Mononuclear cell (primary cell): ENCODE data around the gene ITGA11. TPM values are rescaled to one million over a fixed set of nuclear protein-coding genes. Genes with fewer than 3 reads are reported as not detected.

Source experiments
- H3K27me3 ChIP-seq: 2 replicates; pipeline ENCODE4 v1.6.0; 2011; ENCODE audit warnings: low read length, control low read depth; ENCODE audit not compliant: insufficient read depth
- H3K4me1 ChIP-seq: 2 replicates; pipeline ENCODE4 v1.5.1; 2011; ENCODE audit warnings: mild to moderate bottlenecking, low read length, control low read depth; ENCODE audit not compliant: insufficient read depth
- H3K4me3 ChIP-seq: 2 replicates; pipeline ENCODE4 v1.5.1; 2011; ENCODE audit warnings: mild to moderate bottlenecking, low read length, moderate library complexity
- H3K9me3 ChIP-seq: 2 replicates; pipeline ENCODE4 v1.5.1; 2011; ENCODE audit warnings: low read depth, mild to moderate bottlenecking, control low read depth, low read length
- total RNA-seq: library from RNA; depleted of rRNA; stranded (reverse); fragments of >200 nt; gene quantifications from one replicate; pipeline ENCODE4 v1.2.3, GENCODE V29; 2012

The ITGA11 gene
- total RNA-seq, 1 donor = under 0.01 TPM

DNA sequence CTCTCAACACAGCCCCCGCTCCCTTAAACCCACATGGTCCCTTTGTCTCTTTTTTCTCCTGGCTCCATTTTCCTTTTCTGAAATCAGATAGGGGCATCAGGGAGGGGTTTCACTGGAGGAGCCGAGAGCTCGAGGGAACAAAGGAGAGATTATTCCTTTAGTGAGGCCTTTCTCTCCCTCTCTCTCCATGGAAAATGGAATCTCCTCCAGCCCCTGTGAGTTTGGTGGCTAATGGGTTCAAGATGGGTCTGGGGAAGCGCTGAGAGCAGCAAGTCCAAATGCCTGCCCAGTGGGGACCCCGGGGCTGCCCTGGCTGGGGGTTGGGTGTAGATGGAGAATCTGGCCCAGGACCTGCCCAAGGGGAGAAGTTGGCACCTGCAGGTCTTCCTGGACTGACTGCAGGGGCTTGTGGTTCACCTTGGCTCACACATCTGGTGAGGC, 56.8 kb downstream of the ITGA11 start:
- H3K27me3 ChIP-seq = no peaks in the 10 kb centered on the region
- H3K4me3 ChIP-seq = no peak overlapping the region
- H3K4me1 ChIP-seq = no peaks in the 10 kb centered on the region
- H3K9me3 ChIP-seq = no peaks in the 10 kb centered on the region

DNA sequence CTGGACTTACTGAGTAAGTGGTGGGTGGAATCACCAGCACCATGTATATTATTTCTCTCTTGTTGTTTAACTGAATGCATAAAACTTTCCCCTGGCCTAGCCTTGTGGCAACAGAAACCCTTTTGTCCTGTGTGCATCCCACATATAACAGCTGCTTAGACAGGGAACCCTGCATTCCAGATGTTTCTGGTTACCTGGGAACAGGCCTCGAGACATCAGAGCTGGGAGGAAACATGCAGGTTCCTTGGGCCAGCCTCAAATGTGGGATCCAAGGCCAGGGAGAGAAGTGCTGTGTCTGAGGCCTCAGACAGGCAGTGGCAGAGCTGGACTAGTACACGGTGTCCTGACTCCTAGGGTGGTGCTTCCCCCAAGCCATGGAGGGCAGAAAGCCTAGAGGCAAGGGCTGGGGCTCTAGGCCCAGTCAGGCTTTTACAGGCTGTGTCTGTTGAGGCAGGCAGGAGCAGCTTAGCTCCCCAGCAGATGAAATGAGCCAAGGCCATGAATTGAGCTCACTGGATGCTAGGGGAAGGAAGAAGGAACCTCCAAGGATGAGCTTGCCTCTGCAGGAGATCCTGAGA, 57.7 kb downstream of the ITGA11 start:
- Histone ChIP-seq H3K9me3 (no peaks in the 10 kb centered on the region), H3K4me1 (no peaks in the 10 kb centered on the region)

DNA sequence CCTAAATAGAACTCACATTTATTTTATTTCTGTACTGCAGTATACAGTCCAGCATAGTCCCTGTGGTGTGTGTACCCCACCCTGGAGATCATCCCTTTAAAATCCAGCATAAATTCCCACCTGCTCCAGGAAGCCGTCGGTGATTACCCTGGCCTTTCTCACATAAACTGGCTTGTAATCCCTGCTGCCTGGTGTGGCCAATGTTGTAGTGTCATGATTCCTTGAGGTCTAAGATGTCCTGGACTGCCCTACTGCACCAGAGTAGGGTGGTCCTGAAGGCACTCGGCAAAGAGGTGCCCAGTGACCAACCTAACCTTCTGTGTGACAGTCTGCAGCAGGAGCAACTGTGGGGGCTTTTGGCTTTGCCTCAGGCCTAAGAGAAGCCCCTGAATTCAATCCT, 58.9 kb downstream of the ITGA11 start:
- Histone ChIP-seq H3K4me3 (no peak overlapping the region), H3K9me3 (no peaks in the 10 kb centered on the region), H3K27me3 (no peaks in the 10 kb centered on the region), H3K4me1 (no peaks in the 10 kb centered on the region)

More for the DNA sequence above, 57.7 kb downstream of the ITGA11 start:
- no peaks in the 10 kb centered on the region for H3K27me3 ChIP-seq
- no peak overlapping the region for H3K4me3 ChIP-seq

DNA sequence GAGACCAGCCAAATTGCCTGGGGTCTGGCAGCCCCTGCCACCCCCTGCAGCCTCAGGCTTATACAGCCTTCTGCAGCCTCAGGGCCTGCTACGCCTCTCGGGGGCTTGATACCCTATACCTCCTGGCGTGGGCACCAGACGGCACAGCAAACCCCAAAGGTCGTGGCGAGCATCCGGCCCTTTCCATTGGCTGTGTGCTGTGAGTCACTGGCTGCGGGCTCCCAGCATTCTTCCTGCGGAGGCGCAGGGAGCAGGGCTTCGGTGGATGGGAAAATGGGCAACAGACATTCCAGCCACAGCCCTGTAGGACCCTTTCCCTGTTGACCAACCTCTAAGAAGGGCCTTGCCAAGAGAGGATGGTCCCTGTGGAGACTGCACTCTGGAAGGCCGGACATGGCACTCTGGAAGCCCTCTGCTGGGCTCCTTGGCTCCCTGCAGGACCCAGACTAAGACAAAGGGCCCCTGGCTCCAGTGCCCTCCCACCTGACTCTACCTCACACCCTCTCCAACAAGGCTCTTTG, 59.6 kb downstream of the ITGA11 start:
- no peaks in the 10 kb centered on the region for H3K9me3 ChIP-seq
- H3K27me3 ChIP-seq = no peaks in the 10 kb centered on the region
- no peak overlapping the region for H3K4me3 ChIP-seq
- no peaks in the 10 kb centered on the region for H3K4me1 ChIP-seq

DNA sequence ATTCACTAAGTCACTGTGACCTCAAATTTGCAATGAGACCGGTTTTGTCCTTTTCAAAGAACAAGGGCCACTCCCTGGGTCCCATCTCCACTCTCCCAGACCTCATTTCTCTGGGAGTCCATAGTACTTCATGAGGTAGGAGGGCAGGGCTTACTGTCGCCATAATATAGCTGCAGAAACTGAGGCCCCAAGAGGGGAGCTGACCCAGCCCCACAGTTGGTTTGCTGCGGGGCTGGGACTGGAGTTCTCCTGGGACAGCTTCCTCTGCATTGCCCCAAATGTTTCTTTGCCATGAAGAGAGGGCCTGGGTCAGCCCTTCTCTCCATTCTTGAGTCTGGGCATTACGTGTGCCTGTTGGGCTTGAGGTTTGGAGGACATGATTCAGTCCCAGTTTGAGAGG, 60.1 kb downstream of the ITGA11 start:
- H3K27me3 ChIP-seq = no peaks in the 10 kb centered on the region
- H3K4me1 ChIP-seq = no peaks in the 10 kb centered on the region
- H3K4me3 ChIP-seq = no peak overlapping the region
- no peaks in the 10 kb centered on the region for H3K9me3 ChIP-seq

DNA sequence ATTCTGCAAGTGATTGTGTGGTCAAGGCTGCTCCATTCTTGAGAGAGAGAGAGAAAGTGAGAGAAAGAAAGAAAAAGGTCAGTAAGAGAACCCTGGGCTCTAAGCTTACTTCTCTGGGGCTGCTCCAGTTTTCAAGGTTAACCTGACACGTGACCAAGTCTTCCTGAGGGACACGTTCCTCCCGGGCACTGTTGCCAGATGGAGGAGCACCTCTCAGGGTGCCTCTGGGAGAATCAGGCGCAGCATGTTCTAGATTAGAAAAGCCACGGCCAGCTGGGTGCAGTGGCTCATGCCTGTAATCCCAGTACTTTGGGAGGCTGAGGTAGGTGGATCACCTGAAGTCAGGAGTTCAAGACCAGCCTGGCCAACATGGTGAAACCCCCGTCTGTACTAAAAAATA, 60.8 kb downstream of the ITGA11 start:
- no peak overlapping the region for H3K4me3 ChIP-seq
- no peaks in the 10 kb centered on the region for H3K27me3 ChIP-seq
- no peaks in the 10 kb centered on the region for H3K9me3 ChIP-seq
- H3K4me1 ChIP-seq = no peaks in the 10 kb centered on the region

DNA sequence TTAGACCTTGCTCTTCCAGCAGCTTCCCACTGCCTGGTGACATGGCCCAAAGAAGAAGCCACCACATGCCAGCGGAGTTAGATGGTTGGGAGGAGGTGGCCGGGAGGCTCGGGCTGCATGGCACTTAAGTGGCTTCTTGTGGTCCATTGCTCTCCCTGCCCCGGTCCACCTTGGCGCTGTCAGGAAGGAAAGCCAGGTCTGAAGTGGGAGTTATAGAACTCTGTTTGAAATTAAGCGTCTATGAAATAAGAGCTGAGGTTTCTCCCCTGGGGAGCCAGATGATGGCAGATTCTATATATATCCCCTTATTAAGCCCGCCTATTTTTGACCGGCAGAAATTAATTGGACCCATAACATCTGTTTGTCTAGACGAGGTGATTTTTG, 61.2 kb downstream of the ITGA11 start:
- H3K9me3 ChIP-seq = no peaks in the 10 kb centered on the region
- no peaks in the 10 kb centered on the region for H3K27me3 ChIP-seq
- H3K4me1 ChIP-seq = no peaks in the 10 kb centered on the region
- H3K4me3 ChIP-seq = no peak overlapping the region

DNA sequence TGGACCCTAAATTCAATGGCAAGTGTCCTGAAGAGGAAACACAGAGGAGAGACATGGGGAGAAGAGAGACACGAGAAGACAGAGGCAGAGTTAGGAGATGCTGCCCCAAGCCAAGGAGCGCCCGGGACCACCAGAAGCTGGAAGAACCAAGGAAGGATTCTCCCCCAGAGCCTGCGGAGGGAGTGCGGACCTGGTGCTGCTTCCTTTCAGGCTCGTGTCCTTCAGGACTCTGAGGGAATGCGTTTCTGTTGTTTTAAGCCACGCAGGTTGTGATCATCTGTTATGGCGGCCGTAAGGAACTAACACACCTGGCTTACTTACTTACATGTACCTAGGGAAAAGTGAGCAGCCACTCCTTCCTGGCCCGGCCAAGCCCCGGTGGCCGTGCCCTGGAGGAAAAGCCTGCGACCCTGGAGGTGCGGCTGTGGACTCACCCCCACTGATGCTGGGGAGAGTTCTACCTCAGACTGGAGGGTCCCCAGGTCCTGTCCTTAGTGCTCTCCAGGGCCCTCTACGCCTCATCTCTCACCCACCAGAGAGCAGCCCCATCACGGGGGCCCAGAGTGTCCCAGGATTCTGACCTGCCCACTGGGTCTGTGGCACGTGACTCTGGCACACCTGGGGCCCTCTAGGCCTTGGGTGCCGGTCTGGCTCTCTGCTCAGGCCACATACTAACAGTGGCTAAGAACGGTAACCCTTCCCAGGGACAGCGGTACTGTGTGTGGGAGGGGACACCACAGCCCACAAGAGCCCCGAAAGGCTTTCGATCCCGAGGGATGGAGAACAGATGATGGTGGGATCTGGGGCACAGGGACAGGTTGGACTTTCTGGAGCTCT, 61.8 kb downstream of the ITGA11 start:
- H3K4me1 ChIP-seq = no peaks in the 10 kb centered on the region
- no peak overlapping the region for H3K4me3 ChIP-seq
- no peaks in the 10 kb centered on the region for H3K27me3 ChIP-seq
- H3K9me3 ChIP-seq = no peaks in the 10 kb centered on the region

DNA sequence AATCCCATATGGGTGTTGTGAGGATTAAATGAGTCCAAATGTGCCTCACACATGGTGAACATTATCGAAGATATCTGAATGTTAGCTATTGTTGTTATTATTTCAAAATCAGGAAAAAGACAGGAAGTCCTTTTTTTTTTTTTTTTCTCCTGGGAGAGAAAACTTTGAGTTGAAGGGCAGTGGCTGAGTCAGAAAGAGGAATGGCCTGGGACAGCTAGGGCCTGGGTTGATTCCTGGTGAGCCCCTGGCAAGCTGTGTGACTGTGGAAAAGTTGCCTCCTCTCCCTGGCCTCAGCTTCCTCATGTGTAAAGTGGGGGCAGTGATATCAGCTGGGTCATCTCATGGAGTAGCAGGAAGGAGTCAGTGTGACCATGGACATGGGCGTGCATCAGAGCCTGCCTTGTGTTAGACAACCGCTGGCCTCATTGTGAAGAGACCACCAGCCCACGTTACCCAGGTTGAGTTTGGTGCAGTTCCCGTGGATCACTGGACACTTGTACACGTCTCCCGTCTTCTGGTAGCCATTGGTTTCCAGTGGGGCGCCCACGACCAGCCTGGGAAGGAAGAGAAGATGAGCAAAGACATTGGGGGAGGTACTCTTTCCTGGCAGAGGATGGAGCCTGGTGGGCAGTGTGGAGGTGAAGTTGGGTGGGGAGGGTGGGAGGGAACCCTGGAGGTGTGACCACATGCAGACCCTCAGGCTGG, 63.1 kb downstream of the ITGA11 start:
- H3K9me3 ChIP-seq = no peaks in the 10 kb centered on the region
- no peak overlapping the region for H3K4me3 ChIP-seq
- H3K27me3 ChIP-seq = no peaks in the 10 kb centered on the region
- no peaks in the 10 kb centered on the region for H3K4me1 ChIP-seq

DNA sequence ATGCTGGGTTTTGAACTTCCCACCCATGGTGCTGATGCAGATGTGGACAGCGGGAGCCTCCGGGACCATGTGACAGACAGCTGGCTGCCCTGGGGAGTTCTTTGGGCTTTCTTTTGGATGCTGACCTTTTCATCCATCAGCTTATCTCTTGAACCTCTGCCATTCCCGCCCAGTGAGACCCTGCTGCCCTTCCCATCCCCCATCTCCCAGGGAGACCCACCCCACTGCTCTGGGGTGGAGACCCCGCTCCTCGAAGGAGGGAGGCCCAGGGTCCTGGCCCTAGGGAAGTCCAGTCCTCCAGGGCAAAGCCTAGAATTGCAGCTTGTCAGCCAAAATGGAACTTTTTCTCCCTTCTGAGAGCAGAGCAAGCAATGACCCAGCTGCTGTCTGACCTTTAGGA, 64.0 kb downstream of the ITGA11 start:
- Histone ChIP-seq H3K4me3 (no peak overlapping the region), H3K9me3 (no peaks in the 10 kb centered on the region), H3K27me3 (no peaks in the 10 kb centered on the region), H3K4me1 (no peaks in the 10 kb centered on the region)

DNA sequence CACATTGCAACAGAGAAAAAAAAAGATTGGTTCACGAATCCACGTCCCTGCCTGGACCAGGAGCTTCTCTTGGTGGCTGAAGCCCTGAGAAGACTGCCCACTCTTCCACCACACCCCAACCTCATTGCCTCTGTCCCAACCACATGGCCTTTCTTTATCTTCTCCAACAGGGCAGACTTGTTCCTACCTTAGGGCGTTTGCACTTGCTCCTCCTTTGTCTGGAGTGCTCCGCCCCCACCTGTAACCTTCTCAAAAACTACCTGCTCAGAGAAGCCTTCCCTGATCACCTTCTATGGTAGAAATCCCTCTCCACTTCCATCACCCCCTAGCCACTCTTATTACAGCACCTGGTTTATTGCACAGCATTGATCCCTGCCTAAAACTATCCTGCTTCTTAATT, 64.7 kb downstream of the ITGA11 start:
- no peaks in the 10 kb centered on the region for H3K4me1 ChIP-seq
- no peaks in the 10 kb centered on the region for H3K27me3 ChIP-seq
- no peak overlapping the region for H3K4me3 ChIP-seq
- H3K9me3 ChIP-seq = no peaks in the 10 kb centered on the region

DNA sequence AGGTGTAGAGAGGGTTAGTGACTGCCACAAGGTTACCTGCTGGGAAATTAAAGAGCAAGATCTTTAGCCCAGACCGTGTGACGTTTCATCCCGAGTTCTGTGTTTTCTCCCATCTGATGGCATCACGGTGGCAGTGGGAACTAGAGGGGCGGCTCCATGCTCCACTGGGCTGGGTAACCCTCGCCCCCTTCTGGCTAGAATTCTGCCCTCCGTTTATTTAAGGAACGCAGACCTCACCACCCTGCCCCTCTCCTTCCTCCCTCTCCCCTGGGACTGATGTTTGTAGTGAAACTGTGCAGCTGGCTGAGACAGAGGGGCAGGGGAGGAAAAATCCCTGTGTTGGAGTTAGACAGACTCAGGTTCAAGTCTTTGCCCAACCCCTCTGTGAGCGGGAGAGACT, 65.6 kb downstream of the ITGA11 start:
- Histone ChIP-seq H3K4me1 (no peaks in the 10 kb centered on the region), H3K27me3 (no peaks in the 10 kb centered on the region), H3K4me3 (no peak overlapping the region), H3K9me3 (no peaks in the 10 kb centered on the region)

DNA sequence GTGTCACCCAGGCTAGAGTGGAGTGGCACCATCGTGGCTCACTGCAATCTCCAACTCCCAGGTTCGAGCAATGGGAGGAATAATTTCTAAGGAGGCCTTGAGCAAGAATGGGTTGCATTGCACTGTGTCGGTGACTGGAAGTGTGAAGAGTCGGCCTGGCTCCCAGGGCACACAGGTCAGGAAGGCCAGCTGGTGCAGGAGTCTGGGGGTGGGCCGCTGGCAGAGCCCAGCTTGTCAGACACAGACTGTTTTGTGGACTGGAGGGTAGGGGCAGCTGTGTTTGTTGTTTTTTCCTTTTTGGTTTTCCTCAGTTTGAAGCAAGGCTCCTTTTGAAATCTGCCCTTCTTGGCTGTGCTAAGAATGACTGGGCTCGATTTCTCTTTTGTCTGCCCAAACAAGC, 66.2 kb downstream of the ITGA11 start:
- Histone ChIP-seq H3K9me3 (no peaks in the 10 kb centered on the region), H3K4me1 (no peaks in the 10 kb centered on the region), H3K4me3 (no peak overlapping the region), H3K27me3 (no peaks in the 10 kb centered on the region)

DNA sequence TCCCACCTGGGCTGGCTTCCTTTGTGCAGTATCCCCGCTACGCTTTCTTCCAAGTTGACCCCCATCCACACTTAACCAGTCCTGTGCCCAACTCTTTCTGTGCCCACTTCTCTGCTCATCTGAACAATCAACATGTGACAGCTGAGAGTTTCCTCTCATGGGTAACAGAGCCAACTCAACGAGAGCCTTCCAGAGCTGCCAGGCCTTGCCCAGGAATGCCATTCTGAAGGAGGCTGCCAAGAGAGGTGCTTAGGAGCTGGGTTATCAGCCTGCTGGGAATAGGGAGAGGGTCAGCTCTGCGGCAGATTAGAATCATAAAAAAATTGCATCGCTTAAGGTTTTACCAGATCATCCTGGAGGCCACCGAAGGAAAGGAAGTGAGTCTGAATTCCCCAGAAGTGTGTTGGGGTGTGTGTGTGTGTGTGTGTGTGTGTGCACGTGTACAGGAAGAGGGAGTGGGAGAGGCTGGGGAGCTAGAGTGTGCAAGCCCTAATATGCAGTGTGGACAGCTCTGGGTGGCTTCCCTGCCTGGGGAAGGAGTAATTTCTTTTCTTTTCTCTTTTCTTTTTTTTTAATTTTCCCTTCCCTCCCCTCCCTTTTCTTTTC, 66.7 kb downstream of the ITGA11 start:
- no peaks in the 10 kb centered on the region for H3K9me3 ChIP-seq
- no peak overlapping the region for H3K4me3 ChIP-seq
- no peaks in the 10 kb centered on the region for H3K4me1 ChIP-seq

DNA sequence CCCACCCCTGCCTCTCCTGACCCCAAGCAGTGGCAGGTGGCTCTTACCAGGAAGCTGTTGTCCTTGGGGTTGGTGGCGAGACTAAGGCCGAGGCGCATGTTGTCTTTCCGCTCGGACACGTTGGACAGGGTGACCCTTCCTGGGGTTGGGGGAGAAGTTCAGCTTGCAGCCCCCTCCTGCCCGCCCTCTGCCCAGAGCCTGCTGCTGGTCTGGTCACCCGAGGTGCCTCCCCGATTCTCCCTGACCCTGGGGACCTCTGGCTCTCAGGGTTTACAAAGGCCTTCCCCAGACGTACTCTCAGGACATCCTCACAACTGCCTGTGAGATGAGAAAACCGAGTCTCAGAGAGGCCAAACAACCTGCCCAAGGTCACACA, 67.3 kb downstream of the ITGA11 start:
- no peak overlapping the region for H3K4me3 ChIP-seq
- no peaks in the 10 kb centered on the region for H3K27me3 ChIP-seq
- H3K9me3 ChIP-seq = no peaks in the 10 kb centered on the region
- no peaks in the 10 kb centered on the region for H3K4me1 ChIP-seq

More for the DNA sequence above, 66.7 kb downstream of the ITGA11 start:
- no peaks in the 10 kb centered on the region for H3K27me3 ChIP-seq
